NK-92 (cell line): Measurements from ENCODE around the gene C2CD4C.
"Not testable (repeated sequence)": the region's sequence is repeated elsewhere in the genome, so short reads cannot be mapped to it uniquely, and the experiment has no call there.

Source experiments
- DNase-seq: peaks from one replicate; lab custom pipeline; 2025; ENCODE audit not compliant: unreplicated experiment; lab: John Stamatoyannopoulos, UW

The C2CD4C gene

GRCh38 chr19:368630-369024, 40.3 kb downstream of the C2CD4C start:
- DNase-seq = no peak

- no peak for DNase-seq
Measured at GRCh38 chr19:367963-368629, 40.9 kb downstream of the C2CD4C start.

GRCh38 chr19:367561-367960, 41.4 kb downstream of the C2CD4C start:
- DNase-seq = no peak

GRCh38 chr19:366951-367350, 42.0 kb downstream of the C2CD4C start:
- DNase-seq = no peak

- DNase-seq = no peak
Measured at GRCh38 chr19:366205-366783, 42.7 kb downstream of the C2CD4C start.

GRCh38 chr19:364496-365287, 44.3 kb downstream of the C2CD4C start:
- no peak for DNase-seq

GRCh38 chr19:362683-363082, 46.3 kb downstream of the C2CD4C start:
- no peak for DNase-seq

- DNase-seq = no peak
Measured at GRCh38 chr19:362154-362553, 46.8 kb downstream of the C2CD4C start.

GRCh38 chr19:359653-359925, 49.4 kb downstream of the C2CD4C start:
- DNase-seq = no peak

GRCh38 chr19:355536-355935, 53.4 kb downstream of the C2CD4C start:
- DNase-seq = not testable (repeated sequence)
